ENCODE measurements around the gene STAG1. TPM values are rescaled to one million over a fixed set of nuclear protein-coding genes. Genes with fewer than 3 reads are reported as not detected.
"Not testable (repeated sequence)": the region's sequence is repeated elsewhere in the genome, so short reads cannot be mapped to it uniquely, and the experiment has no call there.

Gene STAG1
- total RNA-seq, 1 experiment from 2014 or later: 31.0 TPM

- no peak for DNase-seq (ENCODE audit: low spot score)
These were observed 106.3 kb downstream of the STAG1 start for GRCh38 chr3:136645915-136646314.

- no peak for DNase-seq (ENCODE audit: low spot score)
These were observed 108.0 kb downstream of the STAG1 start for GRCh38 chr3:136644212-136644611.

GRCh38 chr3:136643380-136643779 lies 108.8 kb downstream of the STAG1 start:
- not testable (repeated sequence) for DNase-seq (ENCODE audit: low spot score)

- no peak for DNase-seq (ENCODE audit: low spot score)
These were observed 109.5 kb downstream of the STAG1 start for GRCh38 chr3:136642711-136643110.

GRCh38 chr3:136639069-136639468 lies 113.1 kb downstream of the STAG1 start:
- DNase-seq (ENCODE audit: low spot score): no peak

GRCh38 chr3:136637176-136637575 lies 115.0 kb downstream of the STAG1 start:
- no peak for DNase-seq (ENCODE audit: low spot score)

GRCh38 chr3:136634821-136635220 lies 117.4 kb downstream of the STAG1 start:
- no peak for DNase-seq (ENCODE audit: low spot score)

- no peak for DNase-seq (ENCODE audit: low spot score)
These were observed 119.5 kb downstream of the STAG1 start for GRCh38 chr3:136632625-136633081.

GRCh38 chr3:136631424-136631823 lies 120.8 kb downstream of the STAG1 start:
- DNase-seq (ENCODE audit: low spot score): no peak

- no peak for DNase-seq (ENCODE audit: low spot score)
These were observed 121.3 kb downstream of the STAG1 start for GRCh38 chr3:136630915-136631314.

- DNase-seq (ENCODE audit: low spot score): no peak
These were observed 125.7 kb downstream of the STAG1 start for GRCh38 chr3:136626493-136626892.

GRCh38 chr3:136624894-136625815 lies 127.0 kb downstream of the STAG1 start:
- DNase-seq (ENCODE audit: low spot score): no peak

GRCh38 chr3:136624371-136624770 lies 127.8 kb downstream of the STAG1 start:
- DNase-seq (ENCODE audit: low spot score): no peak

- DNase-seq (ENCODE audit: low spot score): no peak
These were observed 130.6 kb downstream of the STAG1 start for GRCh38 chr3:136621628-136622027.

GRCh38 chr3:136620436-136620835 lies 131.7 kb downstream of the STAG1 start:
- no peak for DNase-seq (ENCODE audit: low spot score)

GRCh38 chr3:136617969-136618525 lies 134.1 kb downstream of the STAG1 start:
- DNase-seq (ENCODE audit: low spot score): not testable (repeated sequence)

GRCh38 chr3:136617198-136617597 lies 135.0 kb downstream of the STAG1 start:
- no peak for DNase-seq (ENCODE audit: low spot score)

- DNase-seq (ENCODE audit: low spot score): no peak
These were observed 139.7 kb downstream of the STAG1 start for GRCh38 chr3:136612512-136612911.

GRCh38 chr3:136606990-136607389 lies 145.2 kb downstream of the STAG1 start:
- no peak for DNase-seq (ENCODE audit: low spot score)

GRCh38 chr3:136606216-136606615 lies 146.0 kb downstream of the STAG1 start:
- not testable (repeated sequence) for DNase-seq (ENCODE audit: low spot score)

GRCh38 chr3:136604961-136605360 lies 147.2 kb downstream of the STAG1 start:
- DNase-seq (ENCODE audit: low spot score): no peak

GRCh38 chr3:136602818-136603217 lies 149.4 kb downstream of the STAG1 start:
- DNase-seq (ENCODE audit: low spot score): no peak
